ENCODE results near the gene STOML1. TPM values are rescaled to one million over a fixed set of nuclear protein-coding genes. Genes with fewer than 3 reads are reported as not detected.

The STOML1 gene
- total RNA-seq, 4 donors from 2014 or later: 15.2 to 28.8 (median 16.9) TPM

DNA sequence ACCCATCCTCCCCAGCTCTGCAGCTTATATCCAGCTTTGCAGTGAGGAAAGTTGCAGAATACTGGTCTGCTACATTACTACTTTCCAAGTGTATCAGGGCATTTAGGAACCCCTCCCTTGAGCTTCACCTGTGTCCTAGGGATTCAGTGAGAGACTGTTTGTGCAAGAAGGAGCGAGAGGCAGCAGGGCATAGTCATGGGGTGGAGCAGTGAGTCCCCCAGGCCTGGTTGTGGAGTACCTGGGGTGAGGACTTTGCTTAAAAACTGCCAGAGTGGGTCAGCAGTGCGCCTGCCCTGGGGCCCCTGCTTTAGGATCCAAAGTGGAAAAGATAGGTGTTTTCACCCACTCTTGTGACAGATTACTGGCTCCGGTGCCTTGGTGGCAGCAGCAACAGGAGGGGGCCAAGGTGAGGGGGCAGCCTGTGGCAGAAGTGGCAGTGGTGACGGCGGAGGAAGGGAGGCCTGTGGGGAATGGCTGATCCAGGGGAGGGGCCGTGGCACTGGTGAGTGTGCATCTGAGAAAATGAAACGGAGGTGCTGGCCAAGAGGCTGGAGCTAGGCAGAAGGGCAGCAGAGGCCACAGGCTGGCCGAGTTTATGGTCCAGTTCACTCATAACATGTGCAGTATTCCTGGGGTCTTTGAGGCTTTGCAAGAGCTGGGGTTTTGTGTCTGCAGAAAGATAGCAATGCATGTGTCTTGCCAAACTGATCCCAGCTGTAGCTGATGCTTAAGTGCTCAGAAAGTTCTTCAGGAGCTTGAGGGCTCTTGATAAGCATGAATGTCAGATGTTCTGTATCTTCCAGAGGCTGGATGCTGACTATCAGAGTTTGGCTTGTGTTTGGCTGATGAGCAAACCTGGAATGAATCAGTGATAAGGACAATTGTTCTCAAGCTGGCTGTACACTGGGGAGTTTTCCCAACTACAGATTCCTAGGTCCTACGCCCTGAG lies 46.9 kb upstream of the STOML1 start:
- H3K27me3 ChIP-seq: no peaks in the 10 kb centered on the region
- no peak overlapping the region for H3K4me3 ChIP-seq
- peaks cover 5 to 10% of the 10 kb centered on the region in 2 donors for H3K4me1 ChIP-seq
- intact Hi-C loops (cut with DNase I; ENCODE audit: low total_unique reads): no loop called here
- H3K36me3 ChIP-seq: peaks cover 0 to 34% of the 10 kb centered on the region in 2 donors
- H3K27ac ChIP-seq: peak overlapping the region in 1 of 4 donors; percentile 38
- DNase-seq (no peak), ATAC-seq (no peak)
- in situ Hi-C loops (cut with MboI; ENCODE audit: low sequenced_read_pairs in 4 of 4): no loop called here
- H3K9me3 ChIP-seq: no peaks in the 10 kb centered on the region
- TF ChIP-seq, protein P1, sequence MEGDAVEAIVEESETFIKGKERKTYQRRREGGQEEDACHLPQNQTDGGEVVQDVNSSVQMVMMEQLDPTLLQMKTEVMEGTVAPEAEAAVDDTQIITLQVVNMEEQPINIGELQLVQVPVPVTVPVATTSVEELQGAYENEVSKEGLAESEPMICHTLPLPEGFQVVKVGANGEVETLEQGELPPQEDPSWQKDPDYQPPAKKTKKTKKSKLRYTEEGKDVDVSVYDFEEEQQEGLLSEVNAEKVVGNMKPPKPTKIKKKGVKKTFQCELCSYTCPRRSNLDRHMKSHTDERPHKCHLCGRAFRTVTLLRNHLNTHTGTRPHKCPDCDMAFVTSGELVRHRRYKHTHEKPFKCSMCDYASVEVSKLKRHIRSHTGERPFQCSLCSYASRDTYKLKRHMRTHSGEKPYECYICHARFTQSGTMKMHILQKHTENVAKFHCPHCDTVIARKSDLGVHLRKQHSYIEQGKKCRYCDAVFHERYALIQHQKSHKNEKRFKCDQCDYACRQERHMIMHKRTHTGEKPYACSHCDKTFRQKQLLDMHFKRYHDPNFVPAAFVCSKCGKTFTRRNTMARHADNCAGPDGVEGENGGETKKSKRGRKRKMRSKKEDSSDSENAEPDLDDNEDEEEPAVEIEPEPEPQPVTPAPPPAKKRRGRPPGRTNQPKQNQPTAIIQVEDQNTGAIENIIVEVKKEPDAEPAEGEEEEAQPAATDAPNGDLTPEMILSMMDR (IDR thresholded peaks at IDR 0.05 in 4 of 5, conservative IDR thresholded peaks at IDR 0.05 in 1 of 5): no peak
- TF ChIP-seq POLR2A (IDR thresholded peaks at IDR 0.05): no peak

DNA sequence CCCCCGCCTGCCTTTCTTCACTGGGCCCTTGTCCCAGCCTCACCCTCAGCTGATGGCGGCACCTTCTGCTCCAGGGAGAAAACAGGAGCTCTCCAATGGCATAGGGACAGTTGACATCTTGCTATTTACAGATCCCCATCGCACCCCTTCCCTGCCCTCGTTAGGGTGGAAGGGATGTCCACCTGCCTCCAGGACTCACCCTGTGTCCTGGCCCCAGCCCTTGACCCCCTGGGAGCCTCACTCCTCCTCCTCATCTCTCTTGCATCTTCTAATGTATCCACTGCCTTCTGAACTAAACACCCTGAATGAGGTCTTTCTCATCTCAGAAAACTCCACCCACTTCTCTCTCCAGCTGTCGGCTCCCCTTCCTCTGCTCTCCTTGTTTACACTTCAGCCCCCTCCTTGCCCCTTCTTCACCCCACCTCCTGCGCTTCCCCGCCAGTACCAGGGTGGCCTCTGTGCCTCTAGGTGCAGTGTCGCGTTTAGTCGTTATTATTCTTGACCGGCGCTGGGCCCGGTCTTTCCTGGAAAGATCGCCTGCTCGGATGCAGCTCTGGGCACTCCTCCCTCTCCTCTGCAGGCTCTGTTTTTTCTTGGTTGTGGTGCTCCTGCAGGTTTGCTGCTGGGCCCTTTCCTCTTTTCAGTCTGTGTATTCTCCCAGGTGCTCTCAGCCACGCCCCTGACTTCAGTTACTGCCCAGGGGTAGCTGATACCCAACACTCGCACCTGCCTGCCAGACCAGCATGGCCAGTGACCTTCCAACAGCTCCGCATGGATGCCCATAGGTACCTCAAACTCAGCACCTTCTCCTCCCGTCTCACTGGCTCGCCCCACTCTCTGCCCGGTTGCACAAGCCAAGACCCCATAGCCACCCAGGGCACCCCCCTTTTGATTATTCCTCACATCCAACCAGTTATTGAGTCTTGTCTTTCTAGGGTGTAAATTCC lies 45.3 kb upstream of the STOML1 start:
- intact Hi-C loops (cut with DNase I; ENCODE audit: low total_unique reads): loop anchor here (1.0 kb wide), 1 partner anchor 64 kb away; no protein-coding TSS in a partner anchor
- Histone ChIP-seq H3K9me3 (no peaks in the 10 kb centered on the region), H3K36me3 (peaks cover 0 to 35% of the 10 kb centered on the region in 2 donors), H3K27ac (no peak overlapping the region), H3K4me3 (no peak overlapping the region), H3K4me1 (peaks cover 5 to 10% of the 10 kb centered on the region in 2 donors), H3K27me3 (no peaks in the 10 kb centered on the region)
- in situ Hi-C loops (cut with MboI; ENCODE audit: low sequenced_read_pairs in 4 of 4): no loop called here
- TF ChIP-seq, protein P1 (IDR thresholded peaks at IDR 0.05 in 4 of 5, conservative IDR thresholded peaks at IDR 0.05 in 1 of 5): no peak
- TF ChIP-seq POLR2A (IDR thresholded peaks at IDR 0.05): no peak
- no peak for ATAC-seq
- DNase-seq: no peak

DNA sequence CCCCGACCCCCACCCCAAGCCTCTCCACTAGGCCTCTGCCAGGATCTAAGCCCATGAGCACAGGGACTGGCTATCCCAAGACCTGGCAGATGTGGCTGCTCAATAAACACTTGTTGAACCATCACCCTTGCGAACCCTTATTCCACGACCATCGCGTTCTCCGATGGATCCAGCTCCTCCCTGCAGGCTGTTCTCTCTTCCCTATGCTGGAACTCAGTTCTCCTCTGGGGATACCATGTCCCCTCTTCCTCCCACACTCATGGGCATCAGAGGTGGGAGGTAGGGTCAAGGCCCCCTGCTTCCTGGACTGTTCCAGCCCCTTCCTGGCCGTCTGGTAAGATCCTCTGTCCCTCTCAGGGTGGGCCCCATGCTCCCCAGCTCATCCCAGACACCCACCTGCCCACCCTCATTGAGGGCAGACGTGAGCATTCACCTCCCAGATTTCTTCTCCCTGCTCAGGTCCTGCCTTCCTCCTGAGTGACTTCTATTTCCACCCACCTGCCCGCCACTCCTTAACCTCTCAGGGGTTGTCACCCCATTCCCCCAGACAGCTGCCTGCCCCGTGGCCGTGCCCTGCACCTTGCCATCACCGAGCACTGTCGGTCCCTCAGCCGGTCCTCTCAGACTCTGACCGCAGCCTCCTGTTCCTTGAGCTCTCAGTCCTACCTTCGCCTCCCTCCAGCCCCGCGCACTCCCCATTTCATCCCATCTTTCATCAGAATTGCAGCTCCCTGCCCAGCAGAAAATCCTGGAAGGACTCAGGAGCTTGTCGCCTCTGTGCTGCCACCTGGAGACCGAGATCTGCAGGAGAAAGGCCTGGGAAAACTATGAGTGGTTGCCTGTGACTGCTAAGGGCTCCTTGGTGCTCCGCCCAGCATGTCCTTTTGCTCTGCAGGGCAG lies 44.4 kb upstream of the STOML1 start:
- TF ChIP-seq POLR2A (IDR thresholded peaks at IDR 0.05): no peak
- TF ChIP-seq, protein P1 (IDR thresholded peaks at IDR 0.05 in 4 of 5, conservative IDR thresholded peaks at IDR 0.05 in 1 of 5): peak in 2 of 5 experiments; percentile 25 to 29
- no peak overlapping the region for H3K27ac ChIP-seq
- H3K4me3 ChIP-seq: no peak overlapping the region
- no peaks in the 10 kb centered on the region for H3K27me3 ChIP-seq
- in situ Hi-C loops (cut with MboI; ENCODE audit: low sequenced_read_pairs in 4 of 4): no loop called here
- H3K36me3 ChIP-seq: peaks cover 0 to 35% of the 10 kb centered on the region in 2 donors
- no peak for DNase-seq
- no peaks in the 10 kb centered on the region for H3K9me3 ChIP-seq
- peak in 1 of 2 donors; percentile 19 for ATAC-seq
- intact Hi-C loops (cut with DNase I; ENCODE audit: low total_unique reads): loop anchor here (1.0 kb wide), 1 partner anchor 63 kb away; no protein-coding TSS in a partner anchor
- H3K4me1 ChIP-seq: peaks cover 5 to 10% of the 10 kb centered on the region in 2 donors

All from gastrocnemius medialis (tissue), 4 donors.